ENCODE measurements around the gene SLC9B2.
A peak's percentile ranks its signal among the peaks of the same experiment; 100 is the strongest.

Gene SLC9B2

DNA sequence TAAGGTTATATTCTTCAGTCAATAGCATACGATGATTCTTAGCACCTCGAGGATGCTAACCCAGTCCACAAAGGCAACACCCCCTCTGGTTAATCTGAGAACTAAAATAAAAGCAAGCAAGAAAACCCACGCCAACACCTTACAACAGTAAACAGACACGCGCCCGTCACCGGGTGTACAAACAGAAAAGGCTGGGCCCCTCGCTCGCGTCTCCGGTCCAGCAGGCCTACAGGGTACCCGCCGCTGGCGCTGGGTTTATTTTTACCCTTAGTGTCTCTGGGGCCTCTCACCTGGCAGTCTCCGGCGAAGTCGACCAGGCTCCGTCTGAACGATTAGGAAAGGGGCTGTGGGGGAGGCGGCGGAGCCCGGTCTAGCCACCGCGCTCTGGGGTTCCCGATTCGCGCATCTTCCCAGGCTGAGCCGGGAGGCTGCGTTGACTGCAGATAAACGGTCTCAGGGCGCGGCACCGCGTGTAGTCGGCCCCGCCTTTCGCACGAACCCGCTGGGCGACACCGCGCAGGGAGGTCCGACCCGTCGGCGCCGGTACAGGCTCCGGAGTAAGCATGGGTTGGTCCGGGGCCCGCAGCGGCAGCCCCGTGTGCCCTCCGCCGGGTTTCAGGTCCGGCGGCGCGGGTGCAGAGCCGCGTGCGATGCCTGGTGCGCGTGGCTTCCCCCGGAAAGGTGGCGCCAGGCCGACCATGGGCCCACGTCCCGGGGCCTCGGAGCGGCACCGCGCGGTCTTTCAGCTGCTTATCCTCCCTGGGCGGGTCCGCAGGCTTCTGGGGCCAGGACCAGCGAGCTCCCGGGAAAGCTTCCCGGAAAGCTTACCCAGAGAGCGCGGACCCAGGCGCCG is 441 bp downstream of the SLC9B2 start:
- peak; percentile 79 for DNase-seq

DNA sequence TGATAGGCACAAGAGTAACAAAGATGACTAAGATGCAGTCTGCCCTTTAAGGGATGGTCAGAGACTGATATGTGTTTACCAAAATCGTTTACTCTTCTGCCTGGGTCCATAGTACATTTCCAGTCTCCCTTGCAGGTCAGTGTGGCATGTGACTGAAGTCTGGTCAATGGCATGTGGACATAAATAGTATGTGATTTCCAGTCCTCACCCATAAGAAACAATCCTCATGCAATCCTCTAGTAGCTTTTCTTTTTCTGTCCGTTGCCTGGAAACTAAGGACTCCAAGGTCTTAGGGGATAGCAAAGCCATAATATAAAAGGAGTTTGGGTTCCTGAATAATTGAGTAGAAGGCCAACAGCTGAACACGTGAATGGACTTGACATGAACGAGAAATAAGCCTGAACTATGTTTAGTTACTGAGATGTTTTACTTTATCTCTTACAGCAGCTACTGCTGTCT is 1.1 kb downstream of the SLC9B2 start:
- DNase-seq: no peak

GRCh38 chr4:103074744-103075434 is 1.7 kb downstream of the SLC9B2 start:
- no peak for DNase-seq

DNA sequence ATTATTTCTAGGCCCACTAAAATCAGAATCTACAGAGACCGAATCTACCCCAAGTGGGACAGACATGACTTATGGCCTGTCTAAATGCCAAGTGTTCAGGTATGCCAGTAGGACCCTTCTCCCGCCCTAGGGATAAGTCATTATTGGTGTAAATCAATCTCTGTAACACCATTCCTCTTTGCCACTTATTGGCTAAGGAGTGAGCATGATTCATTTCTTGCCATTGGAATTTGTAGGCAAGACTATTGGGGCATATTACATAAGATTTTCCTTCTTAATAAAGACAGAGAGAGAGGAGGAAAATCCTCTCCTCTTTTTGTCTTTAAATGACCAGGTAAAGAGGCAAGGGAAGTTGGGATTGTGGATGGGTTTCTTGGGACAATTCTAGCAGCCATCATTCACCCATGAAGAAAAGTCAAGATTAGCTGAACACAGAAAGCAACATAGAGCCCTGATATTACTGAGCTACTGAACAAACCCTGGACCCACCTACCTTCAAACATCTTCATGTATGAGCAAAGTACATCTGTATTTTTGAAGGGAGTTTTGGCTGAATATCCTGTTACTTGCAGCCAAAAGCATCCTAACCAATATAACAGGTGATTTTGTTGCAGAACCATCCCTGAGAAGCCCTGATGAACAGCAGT is 2.6 kb downstream of the SLC9B2 start:
- no peak for DNase-seq

GRCh38 chr4:103067841-103068547 is 8.6 kb downstream of the SLC9B2 start:
- no peak for DNase-seq

DNA sequence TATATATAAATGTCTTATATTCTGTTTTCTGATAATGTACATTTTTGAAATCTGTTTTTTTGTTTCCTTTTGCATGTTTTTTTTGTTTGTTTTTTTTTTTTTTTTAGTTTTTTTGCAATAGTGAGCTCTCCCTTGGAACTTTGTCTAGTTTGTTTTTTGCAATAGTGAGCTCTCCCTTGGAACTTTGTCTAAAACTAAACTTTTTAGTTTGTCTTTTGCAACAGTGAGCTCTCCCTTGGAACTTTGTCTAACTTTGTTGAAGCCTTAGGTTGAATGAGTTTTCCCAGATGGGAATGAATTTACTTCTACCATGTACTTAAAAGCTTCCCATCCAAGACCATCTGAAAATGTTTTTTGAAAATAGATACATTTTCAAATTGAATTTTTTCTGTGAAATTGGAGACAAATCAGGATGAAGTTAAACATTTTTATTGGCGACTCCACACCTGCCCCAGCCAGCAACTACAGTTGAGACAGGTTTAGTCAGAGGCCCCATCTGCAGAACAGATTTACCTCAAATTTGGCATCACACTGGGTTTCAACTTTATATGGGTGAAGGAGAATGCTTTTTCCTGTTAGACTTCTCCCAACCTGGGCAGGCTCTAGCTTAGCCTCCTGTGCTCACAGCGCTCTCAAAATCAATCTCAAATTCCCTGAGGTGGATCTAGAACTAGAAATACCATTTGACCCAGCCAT is 16.0 kb downstream of the SLC9B2 start:
- no peak for DNase-seq

- DNase-seq: no peak
Observed at GRCh38 chr4:103054030-103054429, 22.5 kb downstream of the SLC9B2 start.

DNA sequence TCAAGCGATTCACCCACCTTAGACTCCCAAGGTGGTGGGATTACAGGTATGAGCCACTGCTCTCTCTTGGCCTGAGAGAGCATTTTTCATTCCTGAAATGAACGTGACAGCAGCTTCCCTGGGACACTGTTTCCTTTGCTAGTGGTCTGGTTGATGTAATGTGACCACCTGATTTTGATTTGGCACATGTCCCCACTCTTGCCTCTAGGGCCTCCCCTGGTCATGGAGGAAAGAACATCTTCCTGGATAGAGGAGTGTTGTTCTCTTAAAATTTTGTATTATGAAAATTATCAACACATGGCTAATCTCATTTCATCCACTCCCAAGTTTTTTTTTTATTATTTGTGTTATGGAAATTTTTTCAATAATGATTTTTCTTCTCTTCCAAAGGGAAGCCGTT is 23.8 kb downstream of the SLC9B2 start:
- no peak for DNase-seq

DNA sequence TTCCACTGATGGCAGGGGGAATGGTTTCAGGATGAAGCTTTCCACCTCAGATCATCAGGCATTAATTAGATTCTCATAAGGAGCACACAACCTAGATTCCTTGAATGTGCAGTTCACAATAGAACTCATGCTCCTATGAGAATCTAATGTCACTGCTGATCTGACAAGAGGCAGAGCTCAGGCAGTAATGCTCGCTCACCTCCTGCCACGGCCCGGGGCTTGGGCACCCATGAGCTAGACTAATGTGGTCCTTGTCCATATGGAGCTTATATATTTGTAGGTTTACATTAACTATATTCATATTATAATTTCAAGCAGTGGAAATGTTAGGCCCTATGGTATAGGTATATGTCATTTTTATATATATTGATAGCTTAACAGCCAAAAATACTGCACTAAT is 24.4 kb downstream of the SLC9B2 start:
- no peak for DNase-seq

DNA sequence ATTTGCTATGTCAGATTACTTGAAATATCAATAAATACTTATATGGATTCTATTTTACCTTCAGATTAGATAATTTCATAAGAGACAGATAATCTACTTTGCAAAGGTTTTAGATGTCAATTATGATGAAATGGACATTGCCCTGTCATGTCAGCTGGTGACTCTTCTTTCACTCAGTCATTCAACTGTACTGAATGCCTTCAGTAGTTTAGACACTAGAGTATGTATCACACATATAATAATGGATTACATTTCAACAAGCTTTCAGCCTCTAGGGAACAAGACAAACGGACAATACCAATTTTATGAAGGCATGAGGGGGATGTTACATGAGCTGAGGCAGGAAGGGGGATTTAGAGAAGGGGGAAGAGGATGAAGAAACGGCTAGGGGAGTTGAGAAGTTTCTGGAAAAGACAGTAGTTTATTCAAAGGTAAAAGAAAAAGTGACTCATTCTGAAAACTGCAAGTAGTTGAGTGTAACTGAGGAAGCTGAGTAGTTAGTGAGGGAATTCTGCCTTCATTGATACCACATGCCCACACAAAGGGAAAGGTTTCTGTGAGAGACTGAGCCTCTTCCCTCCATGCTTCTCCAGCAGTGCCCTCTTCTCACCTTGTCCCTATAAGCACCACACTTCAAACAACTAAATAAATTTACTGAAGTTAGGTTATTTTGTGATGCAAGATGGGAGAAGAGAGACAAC is 25.7 kb downstream of the SLC9B2 start:
- DNase-seq: no peak

GRCh38 chr4:103046416-103047290 is 29.9 kb downstream of the SLC9B2 start:
- DNase-seq: peak; percentile 64

DNA sequence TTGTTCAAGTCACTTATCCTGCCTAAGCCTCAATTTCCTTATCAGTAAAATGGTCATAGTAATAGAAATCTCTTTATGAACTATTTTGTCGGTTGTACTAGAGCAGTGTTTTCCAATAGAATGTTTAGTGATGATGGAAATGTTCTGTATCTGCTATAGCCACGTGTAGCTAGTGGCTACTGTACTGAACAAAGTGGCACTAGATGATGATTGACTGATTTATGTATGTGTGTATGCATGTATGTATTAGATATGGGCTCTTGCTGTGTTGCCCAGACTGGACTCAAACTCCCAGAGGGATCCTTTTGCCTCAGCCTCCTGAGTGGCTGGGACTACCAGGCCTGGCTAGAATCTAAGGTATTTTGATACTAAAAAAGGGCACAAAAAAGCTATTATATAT is 32.4 kb downstream of the SLC9B2 start:
- DNase-seq: no peak

DNA sequence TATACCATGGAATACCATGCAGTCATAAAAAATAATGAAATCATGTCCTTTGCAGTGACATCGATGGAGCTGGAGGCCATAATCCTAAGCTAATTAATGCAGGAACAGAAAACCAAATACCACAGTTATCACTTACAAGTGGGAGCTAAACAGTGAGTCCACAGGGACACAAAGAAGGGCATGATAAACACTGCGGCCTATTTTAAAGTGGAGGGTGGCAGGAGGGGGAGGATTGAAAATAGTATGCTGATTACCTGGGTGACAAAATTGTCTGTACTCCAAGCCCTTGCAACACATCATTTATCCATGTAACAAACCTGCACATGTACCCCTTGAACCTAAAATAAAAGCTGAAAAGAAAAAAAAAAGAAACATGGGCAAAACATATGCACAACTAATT is 40.4 kb downstream of the SLC9B2 start:
- no peak for DNase-seq

GRCh38 chr4:103032574-103032973 is 44.0 kb downstream of the SLC9B2 start:
- no peak for DNase-seq

DNA sequence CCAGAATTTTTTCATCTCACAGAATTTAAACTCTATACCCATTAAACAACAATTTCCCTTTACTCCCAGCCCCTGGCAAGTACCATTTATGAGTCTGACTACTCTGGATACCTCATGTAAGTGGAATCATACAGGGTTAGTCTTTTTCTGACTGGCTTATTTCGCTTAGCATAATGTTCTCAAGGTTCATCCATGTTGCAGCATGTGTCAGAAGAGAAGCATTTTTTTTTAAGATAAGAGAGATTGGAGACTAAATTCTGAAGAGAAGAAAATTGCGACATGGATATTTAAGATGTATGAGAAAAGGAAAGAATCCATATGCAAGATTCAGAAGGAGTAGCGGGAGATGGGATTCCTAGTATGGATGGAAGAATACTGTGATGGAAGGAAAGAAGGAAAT is 45.8 kb downstream of the SLC9B2 start:
- no peak for DNase-seq

- no peak for DNase-seq
Observed at GRCh38 chr4:103029300-103029699, 47.3 kb downstream of the SLC9B2 start.

GRCh38 chr4:103026868-103027267 is 49.7 kb downstream of the SLC9B2 start:
- no peak for DNase-seq

GRCh38 chr4:103024996-103025395 is 51.6 kb downstream of the SLC9B2 start:
- DNase-seq: no peak

GRCh38 chr4:103021120-103021519 is 55.4 kb downstream of the SLC9B2 start:
- DNase-seq: no peak

DNA sequence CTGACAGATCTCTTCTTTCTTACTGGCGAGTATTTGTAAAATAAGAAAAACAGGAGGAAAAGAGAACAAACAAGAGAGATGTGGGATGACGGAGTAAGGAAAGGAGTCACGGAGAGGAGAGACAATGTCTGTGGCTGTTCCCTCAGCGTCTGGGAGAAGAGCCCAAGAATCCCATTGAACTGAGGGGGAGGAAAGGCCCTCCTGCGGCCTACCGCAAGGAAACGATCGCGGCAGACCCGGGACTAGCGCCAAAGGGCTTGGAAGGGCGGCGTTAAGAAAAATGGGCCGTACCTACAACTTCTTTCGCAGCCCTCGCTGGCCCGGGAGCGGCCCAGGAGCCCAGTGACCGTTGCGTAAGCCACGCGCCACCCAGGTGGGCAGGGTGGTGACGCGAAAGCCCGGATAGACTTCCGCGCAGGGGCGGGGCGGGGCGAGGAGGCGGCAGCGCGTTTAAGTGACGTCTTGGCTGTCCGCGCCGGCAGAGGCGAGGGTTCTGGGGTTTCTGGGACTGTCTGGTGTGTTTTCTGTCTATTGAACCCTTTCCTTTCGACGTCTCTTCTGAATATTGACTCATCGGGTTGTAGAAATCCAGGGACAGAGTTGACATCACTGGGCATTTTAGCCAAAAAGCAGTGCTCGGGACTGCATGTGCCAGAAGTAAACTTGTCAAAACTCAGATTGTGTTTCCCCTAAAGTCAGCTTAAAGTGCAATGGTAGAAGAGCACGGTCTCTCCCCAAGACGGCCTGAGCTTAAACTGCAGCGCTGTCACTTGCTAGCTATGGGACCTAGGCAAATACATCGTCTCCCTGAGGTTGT is 57.0 kb downstream of the SLC9B2 start, which contains the start of gene SLC9B1:
Gene SLC9B1, minus strand, starts transcription at position 398 of the 817 bp plus-strand sequence. CDS start 27,994 bp downstream, outside the sequence.
- DNase-seq: peak; percentile 95

All from CD4-positive, alpha-beta T cell treated with Interleukin-21 for 1 hour (primary cell).